K562 (cell line): ENCODE data around the gene ERBB3. TPM values are rescaled to one million over a fixed set of nuclear protein-coding genes. Genes with fewer than 3 reads are reported as not detected.

ENCODE experiments used
- DEAF1 ChIP-seq: fragments of 450-650 bp; formaldehyde crosslinking; IDR thresholded peaks from 2 replicates; pipeline ENCODE4 v1.4.0; 2020; ENCODE audit warnings: mild to moderate bottlenecking, moderate library complexity
- FOXP1 ChIP-seq: sonication (generic); formaldehyde crosslinking; IDR thresholded peaks from 2 replicates; pipeline ENCODE4 v1.8.0; 2022; ENCODE audit warnings: mild to moderate bottlenecking, missing genetic modification reagents
- KLF13 ChIP-seq: fragments of 450-650 bp; IDR thresholded peaks from 2 replicates; pipeline ENCODE4 v1.6.1; 2016; ENCODE audit warnings: missing genetic modification characterization, low read depth, mild to moderate bottlenecking, missing compliant biosample characterization, moderate library complexity, borderline replicate concordance
- MCM3 ChIP-seq: fragments of 450-650 bp; IDR thresholded peaks from 2 replicates; pipeline ENCODE4 v1.6.1; 2016
- NELFE ChIP-seq: IDR thresholded peaks from 2 replicates; pipeline ENCODE4 v1.6.1; 2011; ENCODE audit warnings: mild to moderate bottlenecking; ENCODE audit not compliant: insufficient read depth, insufficient read length
- PREB ChIP-seq: sonication (generic); formaldehyde crosslinking; IDR thresholded peaks from 2 replicates; pipeline ENCODE4 v1.8.1; 2023; ENCODE audit warnings: mild to moderate bottlenecking, missing genetic modification reagents
- PRMT5 ChIP-seq: sonication (generic); formaldehyde crosslinking; IDR thresholded peaks from 2 replicates; pipeline ENCODE4 v1.5.0; 2020; ENCODE audit warnings: missing genetic modification reagents
- PTBP1 ChIP-seq: fragments of 200-400 bp; formaldehyde crosslinking; IDR thresholded peaks from 2 replicates; pipeline ENCODE4 v1.6.1; 2017; ENCODE audit warnings: low read depth, low read length
- RAD21 ChIP-seq, 2 experiments: fragments of 250-450 bp in 1 of 2; fragments of 450-650 bp in 1 of 2; sonication (Bioruptor Pico) in 1 of 2; formaldehyde crosslinking in 1 of 2; IDR thresholded peaks in 1 of 2; conservative IDR thresholded peaks in 1 of 2; 2 replicates each; pipeline versions ENCODE4 v1.4.0 to v1.8.0; 2020 to 2022; ENCODE audit warnings: mild to moderate bottlenecking in 2 of 2, moderate library complexity in 1 of 2
- RBM25 ChIP-seq: fragments of 200-400 bp; formaldehyde crosslinking; IDR thresholded peaks from 2 replicates; pipeline ENCODE4 v1.6.1; 2018; ENCODE audit warnings: low read length, low read depth, moderate library complexity; ENCODE audit not compliant: severe bottlenecking
- SMARCE1 ChIP-seq: fragments of 450-650 bp; IDR thresholded peaks from 2 replicates; pipeline ENCODE4 v1.7.1; 2016; ENCODE audit warnings: mild to moderate bottlenecking
- SNAPC5 ChIP-seq: fragments of 250-450 bp; sonication (Bioruptor Pico); IDR thresholded peaks from 2 replicates; pipeline ENCODE4 v1.8.0; 2021; ENCODE audit warnings: moderate library complexity, mild to moderate bottlenecking, inconsistent platforms
- TCF3 ChIP-seq: sonication (generic); formaldehyde crosslinking; IDR thresholded peaks from 2 replicates; pipeline ENCODE4 v1.4.0; 2020; ENCODE audit warnings: mild to moderate bottlenecking, missing genetic modification reagents
- TEAD2 ChIP-seq: fragments of 450-650 bp; IDR thresholded peaks from 2 replicates; pipeline ENCODE4 v1.6.1; 2016; ENCODE audit warnings: missing genetic modification characterization, control low read depth, missing compliant biosample characterization
- TFE3 ChIP-seq: fragments of 450-650 bp; formaldehyde crosslinking; IDR thresholded peaks from 2 replicates; pipeline ENCODE4 v1.4.0; 2020; ENCODE audit warnings: mild to moderate bottlenecking, mixed read lengths
- ZBTB11 ChIP-seq, 3 experiments: fragments of 200-800 bp in 1 of 3; fragments of 250-450 bp in 1 of 3; fragments of 450-650 bp in 1 of 3; sonication (Bioruptor Pico) in 1 of 3; sonication (Bioruptor generic) in 1 of 3; formaldehyde crosslinking in 1 of 3; IDR thresholded peaks; 2 replicates each; pipeline versions ENCODE4 v1.6.1 to v1.8.0; 2016 to 2022; ENCODE audit warnings: mild to moderate bottlenecking in 2 of 3, missing genetic modification characterization in 2 of 3, missing compliant biosample characterization in 1 of 3, moderate library complexity in 1 of 3
- ZBTB34 ChIP-seq: fragments of 250-450 bp; sonication (Bioruptor Pico); IDR thresholded peaks from 2 replicates; pipeline ENCODE4 v1.8.0; 2021; ENCODE audit warnings: mild to moderate bottlenecking, moderate library complexity
- ZNF134 ChIP-seq: fragments of 250-450 bp; sonication (Bioruptor Pico); conservative IDR thresholded peaks from 2 replicates; pipeline ENCODE4 v1.4.0; 2020
- polyA plus RNA-seq, 8 experiments: library from polyadenylated mRNA; depleted of rRNA in 4 of 8; stranded (reverse) in 5 of 8; unstranded in 3 of 8; fragments of >200 nt; fragmentation: Nextera tagmentation in 2 of 8; fragmentation: Illumina TruSeq in 1 of 8; extraction: Ambion mirVana in 2 of 8; extraction: Trizol in 1 of 8; gene quantifications; 2 replicates each; pipeline versions ENCODE4 v1.2.1 to v1.2.3, GENCODE V29; 2011 to 2014; ENCODE audit warnings: inconsistent platforms in 1 of 8, missing spikeins in 1 of 8
- total RNA-seq, 7 experiments: library from RNA; depleted of rRNA in 6 of 7; stranded (reverse); fragments of >200 nt in 6 of 7; fragmentation: Illumina TruSeq in 2 of 7; extraction: Trizol in 2 of 7; gene quantifications; 2 replicates each; pipeline versions ENCODE4 v1.2.1 to v1.2.3, GENCODE V29; 2011 to 2021; ENCODE audit warnings: low replicate concordance in 1 of 7

The ERBB3 gene
- total and polyA plus RNA-seq, 9 of the 15 experiments (the other 6 are each of a cell fraction or from before 2014, with no cell fraction given), result 1.5 to 5.4 (median 3.8) TPM

- TF ChIP-seq TCF3 (CRISPR knock-in tag), result peak; percentile 94
- no peak for TF ChIP-seq ZBTB34 (CRISPR knock-in tag)
- TF ChIP-seq MCM3, result no peak
- TF ChIP-seq SMARCE1, result peak; percentile 98
- TF ChIP-seq TEAD2 (tag), result no peak
- no peak for TF ChIP-seq PTBP1
- TF ChIP-seq DEAF1 (CRISPR knock-in tag), result no peak
- no peak for TF ChIP-seq PREB (CRISPR knock-in tag)
- TF ChIP-seq FOXP1, result peak; percentile 14; the same call in 1 of the 2 replicates
- TF ChIP-seq NELFE, result no peak
- no peak for TF ChIP-seq ZNF134 (CRISPR knock-in tag)
- TF ChIP-seq SNAPC5 (CRISPR knock-in tag), result no peak
- no peak; a peak in 1 of 4 replicates for TF ChIP-seq RAD21 (CRISPR knock-in tag; conservative IDR thresholded peaks at IDR 0.05 in 1 of 2, IDR thresholded peaks at IDR 0.05 in 1 of 2)
- TF ChIP-seq RBM25, result no peak
- no peak; a peak in 1 of 6 replicates for TF ChIP-seq ZBTB11 (CRISPR knock-in tag; IDR thresholded peaks at IDR 0.05)
- TF ChIP-seq TFE3 (CRISPR knock-in tag), result no peak
- no peak for TF ChIP-seq PRMT5 (CRISPR knock-in tag)
- no peak for TF ChIP-seq KLF13 (tag)
These were observed 46.8 kb downstream of the ERBB3 start (continued) for GRCh38 chr12:56126732-56127239.
